ENCODE measurements around the gene LPCAT3.
"Not testable (repeated sequence)": the region's sequence is repeated elsewhere in the genome, so short reads cannot be mapped to it uniquely, and the experiment has no call there.

Gene LPCAT3

DNA sequence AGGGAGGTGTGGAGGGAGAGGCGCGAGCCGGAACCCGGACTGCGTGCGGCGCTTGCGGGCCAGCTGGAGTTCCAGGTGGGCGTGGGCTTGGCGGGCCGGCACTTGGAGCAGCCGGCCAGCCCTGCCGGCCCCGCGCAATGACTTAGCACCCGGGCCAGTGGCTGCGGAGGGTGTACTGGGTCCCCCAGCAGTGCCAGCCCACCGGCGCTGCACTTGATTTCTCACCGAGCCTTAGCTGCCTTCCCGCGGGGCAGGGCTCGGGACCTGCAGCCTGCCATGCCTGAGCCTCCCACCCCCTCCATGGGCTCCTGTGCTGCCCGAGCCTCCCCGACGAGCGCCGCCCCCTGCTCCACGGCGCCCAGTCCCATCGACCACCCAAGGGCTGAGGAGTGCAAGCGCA, 19.1 kb upstream of the LPCAT3 start:
- DNase-seq, result not testable (repeated sequence)

DNA sequence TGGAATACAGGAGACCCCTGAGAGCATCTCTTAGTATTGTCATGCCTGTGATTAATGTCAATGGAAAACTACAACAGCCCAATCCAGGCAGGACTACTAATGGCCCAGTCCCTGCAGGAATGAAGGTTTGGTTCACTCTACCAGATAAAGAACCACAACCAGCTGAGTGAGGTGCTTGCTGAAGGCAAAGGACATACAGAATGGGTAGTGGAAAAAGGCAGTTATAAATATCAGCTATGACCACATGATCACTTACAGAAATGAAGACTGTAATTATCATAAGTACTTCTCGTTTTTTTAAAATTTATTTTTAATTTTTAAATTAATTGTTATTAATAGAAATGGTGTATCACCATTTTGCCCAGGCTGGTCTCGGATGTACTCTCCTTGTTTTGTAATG, 17.2 kb upstream of the LPCAT3 start:
- DNase-seq, result no peak

DNA sequence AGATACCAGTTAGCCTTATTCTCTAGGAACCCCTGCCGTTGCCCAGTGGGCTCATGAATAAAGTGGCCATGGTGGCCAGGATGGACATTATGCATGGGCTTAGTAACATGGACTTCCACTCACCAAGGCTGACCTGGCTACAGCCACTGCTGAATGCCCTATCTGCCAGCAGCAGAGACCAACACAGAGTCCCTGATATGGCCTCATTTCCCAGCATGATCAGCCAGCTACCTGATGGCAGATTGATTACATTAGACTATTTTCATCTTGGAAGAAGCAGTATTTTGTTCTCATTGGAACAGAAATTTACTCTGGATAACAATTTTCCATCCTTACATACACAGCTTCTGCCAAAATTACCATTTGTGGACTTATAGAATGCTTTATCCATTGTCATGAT, 16.2 kb upstream of the LPCAT3 start:
- no peak for DNase-seq

DNA sequence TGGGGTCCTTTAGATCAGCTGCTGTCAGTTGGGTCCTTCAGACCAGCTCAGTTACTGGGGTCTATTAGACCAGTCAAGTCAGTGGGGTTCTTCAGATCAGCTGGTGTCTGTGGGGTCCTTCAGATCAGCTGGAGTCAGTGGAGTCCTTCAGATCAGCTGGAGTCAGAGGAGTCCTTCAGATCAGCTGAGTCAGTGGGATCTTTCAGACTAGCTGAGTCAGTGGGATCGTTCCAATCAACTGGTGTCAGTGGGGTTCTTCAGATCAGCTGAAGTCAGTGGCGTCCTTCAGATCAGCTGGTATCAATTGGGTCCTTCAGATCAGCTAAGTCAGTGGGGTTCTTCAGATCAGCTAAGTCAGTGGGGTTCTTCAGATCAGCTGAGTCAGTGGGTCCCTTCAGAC, 14.7 kb upstream of the LPCAT3 start:
- DNase-seq, result no peak

DNA sequence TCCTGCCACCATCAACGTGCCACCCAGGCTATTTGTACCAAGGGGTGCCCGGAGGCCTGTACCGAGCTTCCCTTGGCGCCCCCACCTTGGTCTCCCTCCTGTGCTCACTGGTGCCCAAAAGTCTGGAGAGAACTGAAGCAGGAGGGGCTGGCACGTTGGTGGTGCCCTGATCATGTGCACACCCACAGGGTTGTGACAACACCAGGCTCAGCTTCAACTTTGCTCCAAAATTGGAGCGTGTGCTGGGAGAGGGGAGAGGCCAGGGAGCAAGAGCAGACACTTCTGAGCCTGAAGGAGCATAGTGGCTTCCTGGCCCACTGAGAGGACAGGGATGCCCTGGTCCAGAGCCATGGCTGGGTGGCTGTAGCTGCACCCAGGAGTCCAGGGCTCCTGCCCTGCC, 13.0 kb upstream of the LPCAT3 start:
- no peak for DNase-seq

DNA sequence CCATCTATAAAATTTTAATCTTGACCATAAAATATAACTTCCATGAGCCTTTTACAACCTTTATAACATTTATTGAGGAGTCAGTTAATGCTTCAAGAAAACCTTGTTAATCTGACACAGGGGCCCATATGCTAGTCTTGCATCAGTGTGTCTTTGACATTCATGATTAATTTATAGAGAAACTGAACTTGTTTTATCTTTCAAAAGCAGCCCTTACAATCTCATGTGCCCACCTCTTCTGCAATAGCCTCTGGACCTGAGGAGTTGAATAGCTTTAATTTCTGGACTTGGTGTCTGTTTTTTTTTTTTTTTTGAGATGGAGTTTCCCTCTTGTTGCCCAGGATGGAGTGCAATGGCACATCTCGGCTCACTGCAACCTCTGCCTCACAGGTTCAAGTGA, 8.6 kb upstream of the LPCAT3 start:
- no peak for DNase-seq

DNA sequence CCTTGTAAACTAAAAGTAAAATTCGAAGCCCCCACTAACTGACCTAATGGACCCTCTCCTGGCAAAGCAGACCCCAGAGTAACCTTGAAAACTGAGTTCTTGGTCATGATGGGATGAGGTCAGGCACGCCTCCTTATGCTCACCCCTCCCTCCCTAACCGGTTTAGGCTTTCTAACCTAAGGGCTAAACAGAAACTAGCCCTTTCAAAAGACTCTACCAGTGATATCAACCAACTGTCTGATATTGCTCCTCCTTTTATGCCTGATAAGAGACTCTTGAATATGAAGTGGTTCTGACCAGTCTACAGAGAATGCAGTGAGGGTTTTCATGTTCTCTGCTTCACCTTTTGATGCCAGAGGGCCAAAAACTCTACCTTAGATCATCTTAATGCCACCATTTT, 4.8 kb upstream of the LPCAT3 start:
- DNase-seq, result no peak

DNA sequence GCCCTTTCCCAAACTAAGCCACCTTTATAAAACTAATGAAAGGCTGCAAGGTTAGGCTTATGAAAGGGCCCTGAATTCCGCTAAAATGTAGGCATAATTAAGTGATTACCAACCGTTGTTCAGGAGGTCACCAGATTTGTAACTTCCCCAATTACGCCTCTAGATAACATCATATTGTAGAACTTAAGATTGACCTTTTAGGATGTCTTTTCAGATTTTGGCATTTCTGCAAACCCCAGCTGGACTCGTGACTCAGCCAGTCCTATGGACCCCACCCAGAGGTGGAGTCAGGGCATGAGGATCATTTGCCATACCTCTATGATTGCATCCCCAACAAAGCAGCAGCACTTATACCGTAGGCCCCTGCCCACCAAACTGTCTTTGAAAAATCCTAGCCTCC, 3.7 kb upstream of the LPCAT3 start:
- no peak for DNase-seq

DNA sequence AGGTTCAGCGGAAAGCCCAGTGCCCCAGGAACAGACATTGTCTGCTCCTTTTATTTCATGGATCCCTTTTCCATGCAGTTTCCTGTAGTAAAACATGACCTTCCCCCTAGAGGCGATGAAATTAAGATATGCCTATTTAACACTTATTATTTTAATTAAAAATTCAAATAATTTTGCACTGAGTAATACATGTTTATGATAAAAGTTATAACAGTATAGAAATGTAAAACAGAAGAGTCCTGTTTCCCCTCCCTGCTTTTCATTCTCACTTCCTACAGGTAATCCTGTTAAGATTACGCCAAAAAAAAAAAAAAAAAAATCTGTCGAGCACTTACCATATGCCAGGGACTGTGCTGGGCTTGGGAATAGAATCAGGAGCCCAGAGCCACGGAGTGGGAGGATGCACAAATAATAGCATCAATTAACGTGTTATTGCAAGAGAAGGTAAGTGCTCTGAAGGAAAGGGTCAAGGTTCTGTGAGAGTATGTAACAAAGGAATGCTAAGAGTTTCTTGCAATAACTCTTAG, 830 bp upstream of the LPCAT3 start:
- no peak for DNase-seq

DNA sequence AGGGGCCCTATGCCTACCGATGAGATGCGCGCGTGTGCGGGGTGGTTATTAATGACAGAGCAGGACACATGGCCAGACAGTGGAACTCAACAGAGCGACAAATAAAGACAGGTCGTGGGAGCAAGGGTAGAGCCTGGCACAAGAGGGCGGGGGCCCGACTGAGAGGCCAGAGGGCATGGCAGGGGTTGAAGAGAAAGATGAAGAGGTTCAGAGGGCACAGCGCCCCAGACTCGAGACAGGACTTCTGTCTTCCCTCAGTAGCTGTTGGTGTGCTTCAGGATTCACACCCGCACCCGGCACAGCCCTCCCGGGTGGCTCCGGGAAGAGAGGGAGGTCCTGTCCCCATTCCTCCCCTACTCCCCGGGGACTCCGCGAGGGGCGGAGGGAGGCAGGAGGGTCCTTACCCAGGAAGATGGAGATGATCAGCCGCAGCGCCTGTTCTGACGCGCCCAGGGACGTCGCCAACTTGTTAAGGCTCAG, 366 bp downstream of the LPCAT3 start:
- DNase-seq, result no peak

DNA sequence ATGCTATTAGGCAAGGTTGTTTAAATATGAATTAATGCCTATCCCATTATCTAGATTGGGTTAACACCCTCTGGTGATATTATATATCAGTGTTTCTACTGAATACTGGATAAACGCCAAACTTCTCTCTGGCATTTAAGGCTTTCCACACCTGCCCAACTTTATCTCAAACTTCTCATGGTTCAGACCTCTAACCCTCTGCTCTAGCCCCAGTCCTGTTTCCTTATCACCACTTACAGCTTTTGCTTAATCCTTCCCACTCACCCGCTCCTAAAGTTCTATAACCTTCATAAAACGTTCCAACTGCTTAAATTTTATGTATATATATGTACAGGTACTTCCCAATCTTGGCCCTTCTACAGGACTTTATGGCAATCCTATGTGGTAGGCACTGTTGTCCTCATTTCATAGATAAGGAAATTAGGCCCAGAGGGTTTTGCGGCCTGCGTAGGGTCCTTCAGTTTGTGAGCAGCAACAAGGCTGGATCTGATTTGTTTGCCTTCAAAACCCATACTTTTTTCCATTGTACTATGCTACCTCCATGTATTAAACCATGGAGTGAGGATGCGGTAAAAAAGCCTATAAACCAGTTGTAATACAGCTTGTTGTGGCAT, 1.2 kb downstream of the LPCAT3 start:
- DNase-seq, result no peak

DNA sequence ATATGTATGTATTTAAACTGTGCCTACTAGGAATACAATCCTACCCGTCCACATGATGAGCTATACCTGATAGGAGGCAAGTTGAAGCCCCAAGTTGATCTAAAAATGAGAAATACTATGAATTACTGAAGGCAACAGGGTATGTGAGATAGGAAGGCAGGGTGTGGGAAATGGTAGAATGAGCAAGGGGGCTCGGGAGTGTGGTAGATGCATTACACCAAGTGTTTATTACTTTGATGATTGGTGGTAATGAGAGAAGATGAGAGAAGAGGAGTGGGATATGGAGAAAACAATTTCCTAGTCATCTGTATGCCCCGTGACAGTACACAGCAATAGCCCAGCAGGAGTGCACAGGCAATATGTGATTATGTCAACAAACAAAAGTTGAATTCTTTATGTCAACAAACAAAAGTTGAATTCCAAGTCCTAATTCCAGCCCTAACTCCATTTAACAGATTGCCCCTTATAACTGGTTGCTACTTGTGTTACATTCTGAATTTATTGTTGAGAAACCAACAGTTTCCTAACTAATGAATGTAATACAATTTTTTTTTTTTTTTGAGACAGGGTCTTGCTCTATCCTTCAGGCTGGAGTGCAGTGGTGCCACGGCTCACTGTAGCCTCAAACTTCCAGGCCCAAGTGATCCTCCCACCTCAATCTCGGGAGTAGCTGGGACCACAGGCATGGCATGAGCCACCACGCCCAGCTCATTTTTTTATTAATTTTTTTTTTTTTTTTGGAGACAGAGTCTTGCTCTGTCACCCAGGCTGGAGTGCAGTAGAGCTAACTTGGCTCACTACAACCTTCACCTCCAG, 2.5 kb downstream of the LPCAT3 start:
- DNase-seq, result no peak

DNA sequence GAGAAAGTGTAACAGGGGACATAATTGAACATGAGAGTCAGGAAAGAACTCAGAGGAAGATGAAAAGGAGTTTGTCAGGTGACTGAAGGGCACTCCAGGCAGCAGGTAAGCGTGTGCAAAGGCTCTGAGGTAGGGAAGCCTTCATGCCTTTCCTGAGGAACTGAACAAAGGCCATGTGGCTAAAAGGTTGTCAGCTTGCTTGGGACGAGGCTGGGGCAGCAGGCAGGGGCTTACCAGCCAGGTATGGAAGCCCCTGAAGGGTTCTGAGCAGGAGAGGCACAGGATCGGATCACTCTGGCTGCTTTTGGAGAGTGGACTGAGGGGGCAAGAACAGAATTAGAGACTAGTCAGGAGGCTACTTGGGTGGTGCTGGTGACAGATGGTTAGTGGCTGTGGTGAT, 5.2 kb downstream of the LPCAT3 start:
- DNase-seq, result no peak

DNA sequence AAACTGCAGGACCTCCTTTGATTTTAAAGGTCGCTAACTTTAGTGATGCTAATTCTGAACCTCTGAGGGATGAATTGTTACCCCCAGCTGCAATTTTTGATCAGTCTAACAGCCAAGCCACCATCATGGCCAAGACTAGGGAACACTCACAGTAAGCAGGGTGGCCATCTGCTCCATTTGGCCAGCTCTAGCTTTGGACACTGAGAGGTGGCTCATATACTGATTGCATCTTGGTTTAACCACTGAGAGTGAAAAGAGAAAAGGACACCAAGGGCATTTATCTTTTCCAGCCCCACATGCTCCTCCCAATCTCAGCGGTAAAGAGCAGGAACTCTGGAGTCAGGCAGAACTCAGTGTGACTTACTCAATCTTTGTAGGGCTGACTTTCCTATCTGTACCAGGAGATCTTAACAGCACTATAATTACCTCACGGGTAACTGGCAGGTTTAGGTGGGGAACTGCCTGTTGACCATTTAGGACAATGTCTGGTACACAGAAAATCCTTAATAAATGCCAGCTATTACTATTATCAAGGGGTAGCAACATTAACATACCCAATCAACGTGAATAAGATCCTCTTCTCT, 6.2 kb downstream of the LPCAT3 start:
- DNase-seq, result no peak

DNA sequence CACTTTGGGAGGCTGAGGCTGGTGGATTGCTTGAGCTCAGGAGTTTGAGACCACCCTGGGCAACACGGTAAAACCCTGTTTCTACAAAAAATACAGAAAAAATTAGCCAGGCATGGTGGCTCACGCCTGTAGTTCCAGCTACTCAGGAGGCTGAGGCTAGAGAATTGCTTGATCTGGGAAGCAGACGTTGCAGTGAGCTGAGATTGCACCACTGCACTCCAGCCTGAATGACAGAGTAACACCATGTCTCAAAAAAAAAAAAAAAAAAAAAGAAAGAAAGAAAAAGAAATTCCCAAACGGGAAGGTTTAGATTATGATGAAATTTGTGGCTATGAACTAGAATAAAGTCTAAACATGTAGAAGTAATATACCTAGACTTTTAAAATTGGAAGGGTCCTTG, 6.9 kb downstream of the LPCAT3 start:
- DNase-seq, result not testable (repeated sequence)

DNA sequence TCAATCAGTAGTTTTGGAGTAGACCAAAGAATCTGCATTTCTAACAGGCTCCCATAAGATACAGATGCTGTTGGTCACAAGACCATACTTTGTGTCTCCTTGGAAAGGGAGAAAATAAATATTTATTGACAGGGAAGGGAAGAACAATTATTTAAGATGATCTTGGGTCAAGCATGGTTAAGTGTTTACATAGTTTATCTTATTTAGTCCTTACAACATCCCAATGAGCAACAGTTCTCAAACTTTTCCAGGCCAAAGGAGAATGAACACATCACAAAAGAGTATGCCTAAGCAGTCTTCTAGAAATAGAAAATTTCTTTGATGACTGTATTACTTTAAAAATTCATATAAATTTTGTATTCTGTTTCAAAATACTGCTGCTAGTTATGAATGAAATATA, 8.8 kb downstream of the LPCAT3 start:
- no peak for DNase-seq

DNA sequence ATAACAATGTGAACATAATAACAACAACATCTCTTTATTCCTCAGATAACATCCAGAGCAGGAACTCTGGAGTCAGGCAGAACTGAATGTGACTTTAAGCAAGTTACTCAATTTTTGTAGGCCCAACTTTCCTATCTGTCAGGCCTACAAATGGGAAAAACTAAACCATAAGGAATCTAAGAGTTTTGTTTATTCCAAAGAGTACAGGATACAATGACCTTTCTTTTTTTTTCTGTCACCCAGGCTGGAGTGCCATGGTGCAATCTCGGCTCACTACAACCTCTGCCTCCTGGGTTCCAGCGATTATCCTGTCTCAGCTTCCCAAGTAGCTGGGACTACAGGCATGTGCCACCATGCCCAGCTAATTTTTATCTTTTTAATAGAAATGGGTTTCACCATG, 9.4 kb downstream of the LPCAT3 start:
- no peak for DNase-seq

DNA sequence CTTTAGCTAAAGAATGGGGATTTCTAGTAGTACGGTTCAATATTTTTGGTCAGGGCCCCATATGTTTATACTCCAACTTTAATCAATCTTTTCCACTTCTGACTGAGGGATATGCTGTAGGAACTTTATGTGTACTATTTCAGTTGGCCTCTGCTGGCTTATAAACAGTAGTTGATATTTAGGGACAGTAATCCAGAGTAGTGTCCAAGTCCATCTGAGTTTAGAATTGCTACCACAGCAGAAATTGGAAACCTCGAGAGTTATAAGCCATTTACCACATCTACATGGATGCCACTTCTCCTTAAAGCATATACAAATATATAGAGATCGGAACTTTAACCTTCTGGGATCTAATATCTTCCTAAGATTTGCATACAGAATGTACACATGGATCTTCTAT, 11.6 kb downstream of the LPCAT3 start:
- no peak for DNase-seq

DNA sequence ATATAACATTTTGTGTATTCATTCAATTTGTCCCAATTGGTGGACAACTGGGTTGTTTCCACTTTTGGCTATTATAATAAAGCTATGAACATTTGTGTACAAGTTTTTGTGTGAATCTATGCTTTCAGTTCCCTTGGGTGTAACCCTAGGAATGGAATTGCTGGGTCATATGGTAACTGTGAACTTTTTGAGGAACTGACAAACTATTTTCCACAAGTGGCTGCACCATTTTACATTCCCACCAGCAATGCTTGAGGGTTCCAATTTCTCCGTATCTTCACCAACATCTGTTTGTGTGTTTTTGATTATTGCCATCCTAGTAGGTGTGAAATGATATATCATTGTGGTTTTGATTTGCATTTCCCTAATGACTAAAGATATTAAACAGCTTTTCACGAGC, 13.0 kb downstream of the LPCAT3 start:
- DNase-seq, result no peak

DNA sequence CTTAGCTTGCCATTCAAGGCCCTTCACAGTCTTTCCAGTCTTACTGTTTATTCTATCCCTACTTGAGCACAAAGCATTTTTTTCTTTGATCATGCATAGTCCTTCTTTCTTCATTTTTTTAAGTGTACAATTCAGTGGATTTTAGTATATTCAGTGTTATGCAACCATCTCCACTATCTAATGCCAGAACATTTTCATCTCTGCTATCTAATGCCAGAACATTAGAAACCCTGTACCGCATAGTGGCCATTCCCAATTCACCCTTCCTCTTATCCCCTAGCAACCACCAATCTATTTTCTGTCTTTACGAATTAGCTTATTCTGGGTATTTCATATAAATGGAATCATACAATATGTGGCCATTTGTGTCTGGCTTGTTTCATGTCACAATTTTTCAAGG, 13.4 kb downstream of the LPCAT3 start:
- no peak for DNase-seq

DNA sequence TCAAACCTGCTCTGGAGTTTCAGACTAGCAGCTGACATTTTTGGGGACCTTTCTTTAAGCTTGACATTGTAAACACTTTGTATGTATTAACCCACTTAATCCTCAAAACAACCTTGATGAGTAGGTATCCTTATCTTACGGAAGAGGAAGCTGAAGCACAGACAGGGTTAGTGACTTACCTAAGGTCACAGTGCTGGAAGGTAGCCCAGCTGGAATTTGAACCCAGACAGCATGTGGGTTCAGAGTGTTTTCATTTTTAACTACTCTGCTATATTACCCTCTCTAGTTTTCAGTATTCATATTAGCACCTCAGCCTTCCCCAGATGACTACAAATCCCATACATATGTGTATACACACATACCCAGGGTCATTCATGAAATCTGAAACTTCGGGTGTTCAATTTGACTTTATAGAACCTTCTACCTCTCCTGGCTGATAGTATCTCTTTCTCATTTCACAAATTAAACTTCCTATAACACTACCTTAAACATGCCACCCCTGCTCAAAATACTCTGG, 13.9 kb downstream of the LPCAT3 start:
- DNase-seq, result no peak

DNA sequence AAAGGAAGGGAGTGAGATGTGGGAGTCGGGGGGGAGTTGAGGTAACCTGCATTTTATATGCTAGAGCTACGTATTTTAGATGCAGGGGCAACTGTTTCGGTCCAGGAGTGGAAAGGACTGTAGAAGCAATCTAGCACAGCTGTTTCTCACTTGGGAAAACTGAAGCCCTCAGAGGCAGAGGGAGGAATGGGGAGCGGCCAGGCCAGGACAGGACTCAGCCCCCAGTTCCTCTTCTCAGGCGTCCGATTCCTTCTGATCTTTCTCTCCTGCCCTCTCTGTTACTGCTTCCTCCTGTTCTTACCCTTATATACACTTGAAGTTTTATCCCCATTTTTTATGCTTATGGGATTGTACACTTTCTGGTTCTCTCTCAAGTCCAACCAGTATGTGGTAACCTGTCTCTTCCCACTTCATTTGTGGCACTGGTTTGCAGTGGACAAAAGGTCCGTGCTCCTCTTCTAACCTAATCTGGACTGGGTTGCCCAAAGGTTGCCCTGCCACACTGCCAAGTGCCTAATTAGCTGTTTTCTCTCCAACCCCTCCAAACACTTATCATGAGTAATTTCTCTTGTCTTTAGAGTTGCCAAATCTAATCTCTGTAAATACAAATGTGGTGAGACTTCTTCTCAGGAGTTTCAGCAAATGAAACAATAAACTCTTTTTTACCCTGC, 16.2 kb downstream of the LPCAT3 start:
- DNase-seq, result no peak

DNA sequence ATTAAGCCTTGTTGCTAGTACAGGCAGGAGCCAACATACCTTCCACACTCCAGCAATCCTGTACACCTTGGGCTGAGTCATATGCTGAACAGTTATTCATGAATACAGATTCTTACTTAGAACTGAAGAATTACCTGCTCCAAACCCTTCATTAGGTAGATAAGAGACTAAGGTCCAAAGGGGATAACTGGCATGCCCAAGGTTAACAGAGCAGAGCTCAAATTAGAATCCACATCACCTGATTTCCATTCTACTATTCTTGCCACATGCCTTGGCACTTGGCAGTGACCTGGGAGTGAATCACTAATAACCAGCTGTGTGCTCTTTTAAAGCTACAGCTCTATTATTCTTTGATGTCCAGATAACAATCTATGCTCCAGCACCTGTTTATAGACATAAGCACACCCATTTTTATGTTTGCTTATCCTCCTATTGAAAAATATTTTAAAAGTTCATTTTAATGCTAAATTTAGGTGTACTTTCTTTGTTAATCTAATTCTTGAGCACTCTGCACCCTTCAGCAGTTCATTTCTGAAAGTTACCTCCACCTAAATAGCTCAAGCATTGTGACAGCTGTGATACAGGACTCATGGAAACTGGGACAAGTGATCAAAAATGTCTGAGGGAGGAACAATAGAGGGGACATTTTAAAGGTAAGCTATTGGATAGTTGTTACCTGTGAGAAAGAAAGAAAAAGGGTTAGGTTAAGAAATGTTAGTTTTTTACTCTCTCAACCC, 19.4 kb downstream of the LPCAT3 start:
- DNase-seq, result no peak
